Testis (tissue), 3 donors: ENCODE data around the gene PAPPA2. TPM values are rescaled to one million over a fixed set of nuclear protein-coding genes. Genes with fewer than 3 reads are reported as not detected.
"Not testable (repeated sequence)": the region's sequence is repeated elsewhere in the genome, so short reads cannot be mapped to it uniquely, and the experiment has no call there.

ENCODE experiments used
- DNase-seq: peaks from one replicate; pipeline ENCODE4 v3.0.0-alpha.2; 2019
- H3K27ac ChIP-seq, 2 donors: fragments of 200-600 bp; sonication (generic); one replicate each; pipeline ENCODE4 v1.5.1; 2019
- H3K27me3 ChIP-seq: fragments of 200-600 bp; sonication (generic); one replicate; pipeline ENCODE4 v1.5.1; 2019
- H3K36me3 ChIP-seq: fragments of 200-600 bp; sonication (generic); one replicate; pipeline ENCODE4 v1.5.1; 2017; ENCODE audit warnings: low read depth; ENCODE audit errors: missing control alignments
- H3K4me1 ChIP-seq: fragments of 200-600 bp; sonication (generic); one replicate; pipeline ENCODE4 v1.5.1; 2019
- H3K4me3 ChIP-seq, 2 donors: fragments of 200-600 bp; sonication (generic); one replicate each; pipeline ENCODE4 v1.5.1; 2017 to 2019
- H3K9me3 ChIP-seq: fragments of 200-600 bp; sonication (generic); one replicate; pipeline ENCODE4 v1.5.1; 2017
- POLR2A ChIP-seq: fragments of 450-650 bp; IDR thresholded peaks from one replicate; pipeline ENCODE4 v1.6.1; 2017; ENCODE audit warnings: antibody characterized with exemption, mild to moderate bottlenecking, moderate library complexity
- WGBS, 2 donors: methylation state at CpG; one replicate each; pipeline ENCODE4 v1.1.5; 2018; 5-methylcytosine and 5-hydroxymethylcytosine counted together
- intact Hi-C: fragments of 100-400 bp; cut with DNase I; formaldehyde crosslinking; loops from one replicate; pipeline ENCODE4 v1.15.1; 2023; ENCODE audit warnings: low total_unique reads
- polyA plus RNA-seq: library from polyadenylated mRNA; stranded (reverse); fragments of 350-450 nt; fragmentation: Illumina TruSeq; extraction: RNeasy Lipid Tissue Mini Kit (QIAGEN cat#74804); gene quantifications from one replicate; pipeline ENCODE4 v1.2.3, GENCODE V29; 2014; ENCODE audit warnings: low read depth, low replicate concordance; ENCODE audit not compliant: insufficient read depth
- total RNA-seq, 2 donors: library from RNA; depleted of rRNA; stranded (reverse); fragments of >200 nt; gene quantifications; one replicate each; pipeline ENCODE4 v1.2.3, GENCODE V29; 2016
- TF ChIP-seq, protein P1 (sequence below), 3 experiments: fragments of 450-650 bp in 2 of 3; fragments of 200-600 bp in 1 of 3; sonication (generic) in 1 of 3; IDR thresholded peaks; one replicate each; pipeline ENCODE4 v1.5.1; 2016 to 2019; ENCODE audit warnings: antibody characterized with exemption in 3 of 3, mild to moderate bottlenecking in 2 of 3, moderate library complexity in 1 of 3

Gene PAPPA2
- total and polyA plus RNA-seq, 3 donors from 2014 or later, result 0.80 to 2.2 (median 2.2) TPM

- no peak for DNase-seq
Observed at GRCh38 chr1:176450526-176450925, 12.4 kb upstream of the PAPPA2 start.

GRCh38 chr1:176451741-176452140 lies 11.2 kb upstream of the PAPPA2 start:
- H3K9me3 ChIP-seq, H3K27me3 ChIP-seq, intact Hi-C loops, DNase-seq, H3K4me1 ChIP-seq, H3K4me3 ChIP-seq, H3K27ac ChIP-seq, H3K36me3 ChIP-seq: not testable (repeated sequence)
- WGBS, 2 donors, result 91 to 93% methylated on average over 2 of the region's 2 CpGs

More at GRCh38 chr1:176450526-176450925, 12.4 kb upstream of the PAPPA2 start:
- Histone ChIP-seq H3K9me3 (no peaks in the 10 kb centered on the region), H3K27me3 (no peaks in the 10 kb centered on the region), H3K27ac (no peak overlapping the region), H3K4me3 (no peak overlapping the region), H3K36me3 (no peaks in the 10 kb centered on the region), H3K4me1 (no peaks in the 10 kb centered on the region)
- WGBS, 2 donors, result 91 to 92% methylated on average over 1 of the region's 1 CpG
- intact Hi-C loops, result no loop called here
- no peak for TF ChIP-seq POLR2A
- TF ChIP-seq, protein P1, sequence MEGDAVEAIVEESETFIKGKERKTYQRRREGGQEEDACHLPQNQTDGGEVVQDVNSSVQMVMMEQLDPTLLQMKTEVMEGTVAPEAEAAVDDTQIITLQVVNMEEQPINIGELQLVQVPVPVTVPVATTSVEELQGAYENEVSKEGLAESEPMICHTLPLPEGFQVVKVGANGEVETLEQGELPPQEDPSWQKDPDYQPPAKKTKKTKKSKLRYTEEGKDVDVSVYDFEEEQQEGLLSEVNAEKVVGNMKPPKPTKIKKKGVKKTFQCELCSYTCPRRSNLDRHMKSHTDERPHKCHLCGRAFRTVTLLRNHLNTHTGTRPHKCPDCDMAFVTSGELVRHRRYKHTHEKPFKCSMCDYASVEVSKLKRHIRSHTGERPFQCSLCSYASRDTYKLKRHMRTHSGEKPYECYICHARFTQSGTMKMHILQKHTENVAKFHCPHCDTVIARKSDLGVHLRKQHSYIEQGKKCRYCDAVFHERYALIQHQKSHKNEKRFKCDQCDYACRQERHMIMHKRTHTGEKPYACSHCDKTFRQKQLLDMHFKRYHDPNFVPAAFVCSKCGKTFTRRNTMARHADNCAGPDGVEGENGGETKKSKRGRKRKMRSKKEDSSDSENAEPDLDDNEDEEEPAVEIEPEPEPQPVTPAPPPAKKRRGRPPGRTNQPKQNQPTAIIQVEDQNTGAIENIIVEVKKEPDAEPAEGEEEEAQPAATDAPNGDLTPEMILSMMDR (IDR thresholded peaks at IDR 0.05), result no peak

GRCh38 chr1:176456795-176457194 lies 6.2 kb upstream of the PAPPA2 start:
- H3K27ac ChIP-seq, result no peak overlapping the region
- DNase-seq, result no peak
- H3K9me3 ChIP-seq, result no peaks in the 10 kb centered on the region
- no peak overlapping the region for H3K4me3 ChIP-seq
- no peaks in the 10 kb centered on the region for H3K36me3 ChIP-seq
- no peak for TF ChIP-seq POLR2A
- TF ChIP-seq, protein P1 (IDR thresholded peaks at IDR 0.05), result no peak
- intact Hi-C loops, result no loop called here
- H3K4me1 ChIP-seq, result no peaks in the 10 kb centered on the region
- no peaks in the 10 kb centered on the region for H3K27me3 ChIP-seq
- WGBS, 2 donors, result 82 to 85% methylated on average over 8 of the region's 8 CpGs

GRCh38 chr1:176460544-176461336 lies 2.2 kb upstream of the PAPPA2 start:
- no peak for DNase-seq
- no peak overlapping the region for H3K27ac ChIP-seq

DNA sequence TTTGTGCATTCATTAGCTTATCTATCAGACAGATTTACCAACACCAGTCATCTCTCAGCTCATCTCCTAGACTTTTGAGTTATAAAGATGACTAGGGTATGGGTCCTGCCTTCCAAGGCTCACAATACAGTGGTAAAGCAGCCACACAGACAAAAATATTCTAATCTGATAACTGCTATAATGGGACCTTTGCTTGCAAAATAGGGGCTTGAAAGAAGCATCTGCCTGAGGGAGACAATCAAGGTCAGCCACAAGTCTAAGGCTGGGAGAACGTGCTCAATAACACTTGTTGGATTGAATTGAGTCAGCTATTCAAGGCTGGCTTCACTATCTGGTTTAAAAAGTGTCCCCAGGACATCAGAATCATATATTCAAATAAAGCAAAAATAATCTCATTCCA lies 1.4 kb upstream of the PAPPA2 start:
- Histone ChIP-seq H3K9me3 (no peaks in the 10 kb centered on the region), H3K27ac (no peak overlapping the region), H3K27me3 (no peaks in the 10 kb centered on the region), H3K36me3 (no peaks in the 10 kb centered on the region), H3K4me1 (no peaks in the 10 kb centered on the region), H3K4me3 (no peak overlapping the region)
- WGBS, 2 donors, result 46 to 78% methylated on average over 1 of the region's 1 CpG
- intact Hi-C loops, result no loop called here
- TF ChIP-seq POLR2A, result no peak
- TF ChIP-seq, protein P1 (IDR thresholded peaks at IDR 0.05), result no peak
- DNase-seq, result no peak

More at GRCh38 chr1:176460544-176461336, 2.2 kb upstream of the PAPPA2 start:
- Histone ChIP-seq H3K4me1 (no peaks in the 10 kb centered on the region), H3K36me3 (no peaks in the 10 kb centered on the region), H3K27me3 (no peaks in the 10 kb centered on the region), H3K4me3 (no peak overlapping the region), H3K9me3 (no peaks in the 10 kb centered on the region)
- 80 to 83% methylated on average over 2 of the region's 2 CpGs for WGBS, 2 donors
- intact Hi-C loops, result no loop called here
- no peak for TF ChIP-seq POLR2A
- TF ChIP-seq, protein P1 (IDR thresholded peaks at IDR 0.05), result no peak
